ENCODE data around the gene CD99L2. TPM values are rescaled to one million over a fixed set of nuclear protein-coding genes. Genes with fewer than 3 reads are reported as not detected.

CD99L2 gene
- total RNA-seq, 4 donors from 2014 or later, result 12.3 to 22.4 (median 16.5) TPM

- intact Hi-C loops (cut with DNase I; ENCODE audit: low total_unique reads), result no loop called here
- no peak overlapping the region for H3K4me3 ChIP-seq
Measured at GRCh38 chrX:150766351-150767044, 132.0 kb downstream of the CD99L2 start.

GRCh38 chrX:150765782-150766350 lies 132.6 kb downstream of the CD99L2 start:
- H3K9me3 ChIP-seq, result no peaks in the 10 kb centered on the region
- TF ChIP-seq POLR2AphosphoS5 (IDR thresholded peaks at IDR 0.05) (no peak), CTCF (IDR thresholded peaks at IDR 0.05) (no peak), EP300 (IDR thresholded peaks at IDR 0.05; ENCODE audit: low read depth) (no peak), POLR2A (IDR thresholded peaks at IDR 0.05) (no peak)
- no peaks in the 10 kb centered on the region for H3K27me3 ChIP-seq
- no peak for DNase-seq
- no peak overlapping the region for H3K27ac ChIP-seq
- no peaks in the 10 kb centered on the region for H3K4me1 ChIP-seq
- 84% methylated on average over 19 of the region's 19 CpGs; no CpG with 5 or more reads in 1 of the 2 donors for WGBS, 2 donors (ENCODE audit: low coverage in 1 of 2)
- intact Hi-C loops (cut with DNase I; ENCODE audit: low total_unique reads), result no loop called here
- H3K4me3 ChIP-seq, result no peak overlapping the region
- in situ Hi-C loops (cut with MboI; ENCODE audit: low pct_ligation_motif_present in 1 of 4, low pct_unique_long_range_greater_than_20kb in 1 of 4, low sequenced_read_pairs in 3 of 4), result no loop called here
- no peaks in the 10 kb centered on the region for H3K36me3 ChIP-seq

More at GRCh38 chrX:150766351-150767044, 132.0 kb downstream of the CD99L2 start:
- no peak for TF ChIP-seq EP300 (IDR thresholded peaks at IDR 0.05; ENCODE audit: low read depth)
- TF ChIP-seq POLR2A (IDR thresholded peaks at IDR 0.05), result no peak
- TF ChIP-seq CTCF (IDR thresholded peaks at IDR 0.05), result no peak
- no peak for TF ChIP-seq POLR2AphosphoS5 (IDR thresholded peaks at IDR 0.05)
- Histone ChIP-seq H3K27me3 (no peaks in the 10 kb centered on the region), H3K4me1 (no peaks in the 10 kb centered on the region), H3K27ac (no peak overlapping the region), H3K36me3 (no peaks in the 10 kb centered on the region), H3K9me3 (no peaks in the 10 kb centered on the region)
- 76% methylated on average over 13 of the region's 13 CpGs; no CpG with 5 or more reads in 1 of the 2 donors for WGBS, 2 donors (ENCODE audit: low coverage in 1 of 2)
- in situ Hi-C loops (cut with MboI; ENCODE audit: low pct_ligation_motif_present in 1 of 4, low pct_unique_long_range_greater_than_20kb in 1 of 4, low sequenced_read_pairs in 3 of 4), result no loop called here
- no peak for DNase-seq

- Histone ChIP-seq H3K36me3 (no peaks in the 10 kb centered on the region), H3K9me3 (no peaks in the 10 kb centered on the region), H3K4me3 (no peak overlapping the region), H3K27ac (no peak overlapping the region), H3K27me3 (no peaks in the 10 kb centered on the region), H3K4me1 (no peaks in the 10 kb centered on the region)
- WGBS, 2 donors (ENCODE audit: low coverage in 1 of 2), result 82% methylated on average over 9 of the region's 9 CpGs; no CpG with 5 or more reads in 1 of the 2 donors
- TF ChIP-seq EP300 (IDR thresholded peaks at IDR 0.05; ENCODE audit: low read depth) (no peak), POLR2AphosphoS5 (IDR thresholded peaks at IDR 0.05) (no peak), POLR2A (IDR thresholded peaks at IDR 0.05) (no peak), CTCF (IDR thresholded peaks at IDR 0.05) (no peak)
- in situ Hi-C loops (cut with MboI; ENCODE audit: low pct_ligation_motif_present in 1 of 4, low pct_unique_long_range_greater_than_20kb in 1 of 4, low sequenced_read_pairs in 3 of 4) (no loop called here), intact Hi-C loops (cut with DNase I; ENCODE audit: low total_unique reads) (no loop called here)
- DNase-seq, result no peak
Measured at GRCh38 chrX:150765237-150765636, 133.2 kb downstream of the CD99L2 start.

- intact Hi-C loops (cut with DNase I; ENCODE audit: low total_unique reads), result no loop called here
Measured at GRCh38 chrX:150763810-150764209, 134.7 kb downstream of the CD99L2 start.

More at GRCh38 chrX:150763810-150764209, 134.7 kb downstream of the CD99L2 start:
- Histone ChIP-seq H3K36me3 (no peaks in the 10 kb centered on the region), H3K4me3 (no peak overlapping the region), H3K27ac (no peak overlapping the region), H3K9me3 (no peaks in the 10 kb centered on the region), H3K4me1 (no peaks in the 10 kb centered on the region), H3K27me3 (no peaks in the 10 kb centered on the region)
- in situ Hi-C loops (cut with MboI; ENCODE audit: low pct_ligation_motif_present in 1 of 4, low pct_unique_long_range_greater_than_20kb in 1 of 4, low sequenced_read_pairs in 3 of 4), result no loop called here
- no peak for DNase-seq
- WGBS, 2 donors (ENCODE audit: low coverage in 1 of 2), result 89% methylated on average over 9 of the region's 9 CpGs; no CpG with 5 or more reads in 1 of the 2 donors
- no peak for TF ChIP-seq CTCF (IDR thresholded peaks at IDR 0.05)
- TF ChIP-seq POLR2A (IDR thresholded peaks at IDR 0.05), result no peak
- no peak for TF ChIP-seq EP300 (IDR thresholded peaks at IDR 0.05; ENCODE audit: low read depth)
- no peak for TF ChIP-seq POLR2AphosphoS5 (IDR thresholded peaks at IDR 0.05)
